B cell (primary cell): ENCODE data around the gene CACNG6. TPM values are rescaled to one million over a fixed set of nuclear protein-coding genes. Genes with fewer than 3 reads are reported as not detected.

ENCODE experiments used
- ATAC-seq: fragments of 200-7000 bp; cut with Tn5 transposase; one replicate; pipeline ENCODE4 v1.10.0; 2021; ENCODE audit warnings: low read depth, mild to moderate bottlenecking, moderate number of reproducible peaks, moderate library complexity
- CTCF ChIA-PET: fragments of 350-600 bp; sonication (Branson Sonifier 250); formaldehyde crosslinking; loops from one replicate; lab custom pipeline; 2021; ENCODE audit warnings: antibody characterized with exemption, inconsistent platforms; lab: Charles Lee
- POLR2A ChIA-PET: fragments of 350-600 bp; sonication (Branson Sonifier 250); formaldehyde crosslinking; loops from one replicate; lab custom pipeline; 2021; ENCODE audit warnings: antibody characterized with exemption; lab: Charles Lee
- DNase-seq: peaks from one replicate; pipeline ENCODE4 v3.0.0; 2013
- H2AFZ ChIP-seq: 2 replicates; pipeline ENCODE4 v1.6.1; 2012; ENCODE audit warnings: mild to moderate bottlenecking, low read depth, low read length; ENCODE audit not compliant: insufficient read depth, poor library complexity, severe bottlenecking
- H3K27ac ChIP-seq, 2 donors: 1 replicate in 1 of 2; 2 replicates in 1 of 2; pipeline ENCODE4 v1.5.1; 2012 to 2013; ENCODE audit warnings: low read length in 2 of 2, mild to moderate bottlenecking in 2 of 2, moderate library complexity in 1 of 2
- H3K27me3 ChIP-seq, 4 experiments: fragments of 200-600 bp in 1 of 4; sonication (generic) in 1 of 4; replicated peaks in 1 of 4; 1 replicate in 2 of 4; 2 replicates in 2 of 4; pipeline versions ENCODE4 v1.6.1 to v1.7.0; 2013 to 2016; ENCODE audit warnings: low read length in 3 of 4, mild to moderate bottlenecking in 2 of 4, mixed read lengths in 1 of 4, moderate library complexity in 1 of 4; ENCODE audit not compliant: insufficient read depth in 4 of 4, control insufficient read depth in 3 of 4; ENCODE audit errors: control extremely low read depth in 1 of 4
- H3K36me3 ChIP-seq, 2 experiments: replicated peaks in 1 of 2; 1 replicate in 1 of 2; 2 replicates in 1 of 2; pipeline versions ENCODE4 v1.6.1 to v1.7.1; 2013; ENCODE audit warnings: low read length in 1 of 2; ENCODE audit not compliant: insufficient read depth in 2 of 2, control insufficient read depth in 1 of 2; ENCODE audit errors: control extremely low read depth in 1 of 2, extremely low read depth in 1 of 2
- H3K4me1 ChIP-seq, 2 donors: fragments of 200-600 bp in 1 of 2; sonication (generic) in 1 of 2; 1 replicate in 1 of 2; 2 replicates in 1 of 2; pipeline versions ENCODE4 v1.5.1 to v1.6.1; 2013 to 2017; ENCODE audit warnings: low read length in 2 of 2; ENCODE audit not compliant: control insufficient read depth in 2 of 2, insufficient read depth in 2 of 2
- H3K4me2 ChIP-seq: replicated peaks from 2 replicates; pipeline ENCODE3; 2012; ENCODE audit warnings: mild to moderate bottlenecking, low read depth, low read length; ENCODE audit not compliant: poor library complexity, severe bottlenecking
- H3K4me3 ChIP-seq, 5 experiments: fragments of 200-600 bp in 1 of 5; sonication (generic) in 1 of 5; 1 replicate in 3 of 5; 2 replicates in 2 of 5; pipeline versions ENCODE4 v1.5.1 to v1.7.0; 2011 to 2016; ENCODE audit warnings: low read length in 4 of 5, mild to moderate bottlenecking in 4 of 5, low read depth in 2 of 5, control low read depth in 1 of 5, moderate library complexity in 1 of 5; ENCODE audit not compliant: insufficient read depth in 1 of 5; ENCODE audit errors: control extremely low read depth in 1 of 5, extremely low read depth in 1 of 5
- H3K79me2 ChIP-seq: fragments of 200-600 bp; sonication (generic); one replicate; pipeline ENCODE4 v1.6.0; 2016; ENCODE audit warnings: low read length; ENCODE audit not compliant: control insufficient read depth, insufficient read depth
- H3K9ac ChIP-seq: fragments of 200-600 bp; sonication (generic); 2 replicates; pipeline ENCODE4 v1.6.1; 2017; ENCODE audit warnings: mild to moderate bottlenecking, low read length, moderate library complexity
- H3K9me3 ChIP-seq, 3 donors: one replicate each; pipeline versions ENCODE4 v1.6.1 to v1.7.1; 2013; ENCODE audit warnings: low read length in 2 of 3; ENCODE audit not compliant: control insufficient read depth in 2 of 3, insufficient read depth in 1 of 3; ENCODE audit errors: control extremely low read depth in 1 of 3
- H4K20me1 ChIP-seq: 2 replicates; pipeline ENCODE4 v1.6.0; 2012; ENCODE audit warnings: mild to moderate bottlenecking, low read length; ENCODE audit not compliant: insufficient read depth, control insufficient read depth, poor library complexity, severe bottlenecking
- H3K27ac Mint-ChIP-seq: one replicate; pipeline ENCODE4 v1.8.0; 2021; ENCODE audit warnings: mixed read lengths
- H3K27me3 Mint-ChIP-seq: one replicate; pipeline ENCODE4 v1.8.0; 2021; ENCODE audit warnings: mixed read lengths
- H3K4me1 Mint-ChIP-seq: one replicate; pipeline ENCODE4 v1.8.0; 2021; ENCODE audit warnings: mixed read lengths
- H3K4me3 Mint-ChIP-seq: one replicate; pipeline ENCODE4 v1.8.0; 2021; ENCODE audit warnings: mixed read lengths
- H3K9me3 Mint-ChIP-seq: one replicate; pipeline ENCODE4 v1.8.0; 2022; ENCODE audit warnings: mixed read lengths; ENCODE audit not compliant: insufficient read depth
- EZH2 ChIP-seq: IDR thresholded peaks from 2 replicates; pipeline ENCODE4 v1.6.1; 2012; ENCODE audit warnings: borderline replicate concordance, low read depth, mild to moderate bottlenecking, moderate library complexity, low read length; ENCODE audit not compliant: insufficient read depth, poor library complexity, severe bottlenecking
- WGBS: methylation state at CpG from one replicate; pipeline ENCODE4 v1.1.5; 2013; ENCODE audit warnings: missing lambda C conversion rate; ENCODE audit not compliant: insufficient coverage; 5-methylcytosine and 5-hydroxymethylcytosine counted together
- intact Hi-C: fragments of 100-400 bp; cut with micrococcal nuclease; formaldehyde crosslinking; loops from one replicate; pipeline ENCODE4 v1.10.0; 2022
- polyA plus RNA-seq: library from polyadenylated mRNA; depleted of rRNA; stranded (reverse); fragments of >200 nt; gene quantifications from 2 replicates; pipeline ENCODE4 v1.2.3, GENCODE V29; 2012
- total RNA-seq, 2 donors: library from RNA; stranded (reverse); fragments of 120-200 nt in 1 of 2; gene quantifications; 1 replicate in 1 of 2; 2 replicates in 1 of 2; pipeline versions ENCODE4 v1.2.3 to v1.2.4, GENCODE V29; 2013 to 2022
- TF ChIP-seq, protein P1 (sequence below): fragments of 200-600 bp; IDR thresholded peaks from one replicate; pipeline ENCODE4 v1.8.0; 2022; ENCODE audit warnings: antibody characterized with exemption, mild to moderate bottlenecking

CACNG6 gene
- total and polyA plus RNA-seq, 2 donors (not counting 1 experiment from before 2014, with no cell fraction given) = not detected

DNA sequence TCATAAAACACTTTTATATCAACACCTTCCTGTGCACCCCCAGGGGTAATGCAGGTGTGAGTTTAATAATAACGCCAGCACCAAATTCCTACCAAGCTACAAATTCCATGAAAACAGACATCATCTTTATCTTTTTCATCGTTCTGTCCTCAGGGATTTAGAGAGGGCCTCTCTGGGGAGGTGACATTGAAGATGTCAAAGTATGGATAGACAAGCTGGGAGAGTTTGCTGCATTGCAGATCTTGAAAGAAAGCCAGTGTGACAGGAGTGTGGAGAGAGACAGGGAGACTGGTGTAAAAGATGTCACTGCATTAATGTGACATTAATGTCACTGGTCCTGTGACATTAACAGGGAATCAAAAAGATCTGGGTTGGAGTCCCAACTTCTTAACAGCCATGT lies 10.1 kb downstream of the CACNG6 start:
- no peak overlapping the region for H3K27ac ChIP-seq
- WGBS = 100% methylated on average over 1 of the region's 2 CpGs
- no peaks in the 10 kb centered on the region for H3K4me1 Mint-ChIP-seq
- intact Hi-C loops = no loop called here
- ChIA-PET POLR2A (no interaction called here), CTCF (interaction anchor here (1.5 kb wide), 1 partner anchor 22 kb away, joined by 5 read pairs; no protein-coding TSS in a partner anchor)
- ATAC-seq (no peak), DNase-seq (no peak)
- no peak overlapping the region for H3K9ac ChIP-seq
- peaks cover 0 to 3% (median 0%) of the 10 kb centered on the region in 4 experiments for H3K27me3 ChIP-seq
- H3K79me2 ChIP-seq = no peaks in the 10 kb centered on the region
- H3K4me1 ChIP-seq = no peaks in the 10 kb centered on the region
- no peaks in the 10 kb centered on the region for H3K9me3 Mint-ChIP-seq
- no peak overlapping the region for H3K27ac Mint-ChIP-seq
- H3K4me3 Mint-ChIP-seq = no peak overlapping the region
- H3K9me3 ChIP-seq = peaks cover 0 to 11% (median 0%) of the 10 kb centered on the region in 3 donors
- peaks cover 22% of the 10 kb centered on the region for H3K27me3 Mint-ChIP-seq
- no peak overlapping the region for H2AFZ ChIP-seq
- no peaks in the 10 kb centered on the region for H3K36me3 ChIP-seq
- H3K4me3 ChIP-seq = no peak overlapping the region
- no peaks in the 10 kb centered on the region for H4K20me1 ChIP-seq
- no peak for TF ChIP-seq EZH2
- TF ChIP-seq, protein P1, sequence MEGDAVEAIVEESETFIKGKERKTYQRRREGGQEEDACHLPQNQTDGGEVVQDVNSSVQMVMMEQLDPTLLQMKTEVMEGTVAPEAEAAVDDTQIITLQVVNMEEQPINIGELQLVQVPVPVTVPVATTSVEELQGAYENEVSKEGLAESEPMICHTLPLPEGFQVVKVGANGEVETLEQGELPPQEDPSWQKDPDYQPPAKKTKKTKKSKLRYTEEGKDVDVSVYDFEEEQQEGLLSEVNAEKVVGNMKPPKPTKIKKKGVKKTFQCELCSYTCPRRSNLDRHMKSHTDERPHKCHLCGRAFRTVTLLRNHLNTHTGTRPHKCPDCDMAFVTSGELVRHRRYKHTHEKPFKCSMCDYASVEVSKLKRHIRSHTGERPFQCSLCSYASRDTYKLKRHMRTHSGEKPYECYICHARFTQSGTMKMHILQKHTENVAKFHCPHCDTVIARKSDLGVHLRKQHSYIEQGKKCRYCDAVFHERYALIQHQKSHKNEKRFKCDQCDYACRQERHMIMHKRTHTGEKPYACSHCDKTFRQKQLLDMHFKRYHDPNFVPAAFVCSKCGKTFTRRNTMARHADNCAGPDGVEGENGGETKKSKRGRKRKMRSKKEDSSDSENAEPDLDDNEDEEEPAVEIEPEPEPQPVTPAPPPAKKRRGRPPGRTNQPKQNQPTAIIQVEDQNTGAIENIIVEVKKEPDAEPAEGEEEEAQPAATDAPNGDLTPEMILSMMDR = no peak
- H3K4me2 ChIP-seq = no peak overlapping the region

DNA sequence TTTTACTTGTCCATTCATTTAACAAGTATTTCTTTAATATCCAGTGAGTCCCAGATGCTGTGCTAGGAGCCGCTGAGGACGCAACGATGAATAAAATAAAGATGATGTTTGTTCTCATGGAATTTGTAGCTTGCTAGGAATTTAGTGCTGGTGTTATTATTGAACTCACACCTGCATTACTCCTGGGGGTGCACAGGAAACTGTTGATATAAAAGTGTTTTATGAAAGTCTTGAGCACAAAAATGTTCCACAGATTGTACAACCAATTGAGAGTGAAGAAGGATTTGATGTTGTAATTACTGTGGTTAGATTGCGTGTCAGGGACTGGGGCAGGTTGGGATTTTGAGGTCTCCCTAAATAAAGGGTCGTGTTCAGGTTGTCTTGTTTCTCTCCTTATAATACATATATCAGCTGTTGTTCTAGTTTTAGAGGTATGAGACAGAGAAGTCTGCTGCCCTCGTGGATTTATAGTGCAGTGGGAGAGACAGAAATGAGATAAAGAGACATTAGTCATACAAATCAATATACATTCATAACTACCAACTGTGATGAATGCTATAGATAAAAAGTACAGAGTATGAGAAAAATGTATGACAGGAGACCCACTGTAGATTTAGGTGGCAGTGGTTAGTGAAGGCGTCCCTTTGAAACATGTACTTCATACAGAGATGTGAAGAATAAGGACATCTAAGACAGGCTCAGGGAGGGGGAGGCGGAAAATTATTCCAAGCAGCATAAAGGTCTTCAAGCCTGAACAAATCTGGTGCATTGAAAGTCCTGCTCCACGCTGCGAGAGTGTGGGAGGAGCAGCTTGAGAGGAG lies 11.3 kb downstream of the CACNG6 start:
- Mint-ChIP-seq H3K9me3 (no peaks in the 10 kb centered on the region), H3K4me1 (no peaks in the 10 kb centered on the region), H3K27me3 (peaks cover 15% of the 10 kb centered on the region), H3K27ac (no peak overlapping the region), H3K4me3 (no peak overlapping the region)
- Histone ChIP-seq H3K9ac (no peak overlapping the region), H3K9me3 (peaks cover 0 to 11% (median 0%) of the 10 kb centered on the region in 3 donors), H3K36me3 (no peaks in the 10 kb centered on the region), H3K4me1 (no peaks in the 10 kb centered on the region), H3K27ac (no peak overlapping the region), H2AFZ (no peak overlapping the region), H3K4me3 (no peak overlapping the region), H3K79me2 (no peaks in the 10 kb centered on the region), H4K20me1 (no peaks in the 10 kb centered on the region), H3K27me3 (peaks cover 0 to 3% (median 0%) of the 10 kb centered on the region in 4 experiments), H3K4me2 (no peak overlapping the region)
- intact Hi-C loops = no loop called here
- WGBS = 100% methylated on average over 2 of the region's 10 CpGs
- POLR2A ChIA-PET = no interaction called here
- TF ChIP-seq EZH2 = no peak
- TF ChIP-seq, protein P1 = no peak
- no peak for DNase-seq
- CTCF ChIA-PET = interaction anchor here (1.5 kb wide), 1 partner anchor 21 kb away, joined by 5 read pairs; no protein-coding TSS in a partner anchor
- no peak for ATAC-seq
